Measurements from ENCODE around the gene ADGRL2.

Gene ADGRL2

DNA sequence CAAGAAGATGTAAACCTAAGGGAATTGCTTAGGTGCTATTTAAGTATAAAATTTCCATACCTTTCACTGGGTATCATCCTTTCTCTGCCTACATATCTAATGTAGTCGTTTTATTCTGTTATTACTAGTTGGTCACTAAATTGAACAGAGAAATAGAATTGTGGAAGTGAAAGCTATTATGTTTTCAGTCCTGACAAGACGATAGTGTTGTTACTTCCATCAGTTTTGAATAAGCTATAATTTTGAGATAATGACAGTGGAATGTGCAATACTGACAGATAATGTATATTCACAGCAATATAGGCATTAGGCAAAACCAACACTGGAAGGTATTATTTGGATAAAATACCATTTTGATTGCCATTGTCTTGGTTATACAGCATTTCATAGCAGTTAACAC lies 181.8 kb downstream of the ADGRL2 start:
- TF ChIP-seq, protein P1, sequence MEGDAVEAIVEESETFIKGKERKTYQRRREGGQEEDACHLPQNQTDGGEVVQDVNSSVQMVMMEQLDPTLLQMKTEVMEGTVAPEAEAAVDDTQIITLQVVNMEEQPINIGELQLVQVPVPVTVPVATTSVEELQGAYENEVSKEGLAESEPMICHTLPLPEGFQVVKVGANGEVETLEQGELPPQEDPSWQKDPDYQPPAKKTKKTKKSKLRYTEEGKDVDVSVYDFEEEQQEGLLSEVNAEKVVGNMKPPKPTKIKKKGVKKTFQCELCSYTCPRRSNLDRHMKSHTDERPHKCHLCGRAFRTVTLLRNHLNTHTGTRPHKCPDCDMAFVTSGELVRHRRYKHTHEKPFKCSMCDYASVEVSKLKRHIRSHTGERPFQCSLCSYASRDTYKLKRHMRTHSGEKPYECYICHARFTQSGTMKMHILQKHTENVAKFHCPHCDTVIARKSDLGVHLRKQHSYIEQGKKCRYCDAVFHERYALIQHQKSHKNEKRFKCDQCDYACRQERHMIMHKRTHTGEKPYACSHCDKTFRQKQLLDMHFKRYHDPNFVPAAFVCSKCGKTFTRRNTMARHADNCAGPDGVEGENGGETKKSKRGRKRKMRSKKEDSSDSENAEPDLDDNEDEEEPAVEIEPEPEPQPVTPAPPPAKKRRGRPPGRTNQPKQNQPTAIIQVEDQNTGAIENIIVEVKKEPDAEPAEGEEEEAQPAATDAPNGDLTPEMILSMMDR (IDR thresholded peaks at IDR 0.05; ENCODE audit: extremely low read depth, missing control alignments) = no peak
- no peak for DNase-seq (ENCODE audit: low spot score)

DNA sequence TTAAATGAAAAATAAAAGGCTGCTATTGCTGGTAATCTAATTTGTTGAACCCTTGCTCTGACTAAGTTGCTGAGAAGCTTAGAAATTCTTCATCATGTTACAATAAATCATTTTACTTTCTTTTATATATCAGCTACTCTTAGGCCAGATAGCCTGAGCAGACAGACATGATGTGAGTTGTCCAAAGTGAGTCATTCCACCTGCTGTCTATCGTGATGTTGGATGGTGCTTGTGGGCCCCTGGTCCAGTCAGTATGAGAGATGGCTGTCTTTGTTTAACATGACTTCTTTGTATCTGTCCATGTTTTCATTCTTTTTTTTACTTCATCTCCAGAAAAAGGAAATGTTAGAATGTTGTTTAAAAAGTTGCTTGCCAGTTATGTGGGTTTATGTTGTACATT lies 188.8 kb downstream of the ADGRL2 start:
- DNase-seq (ENCODE audit: low spot score) = no peak
- TF ChIP-seq, protein P1 (IDR thresholded peaks at IDR 0.05; ENCODE audit: extremely low read depth, missing control alignments) = no peak

DNA sequence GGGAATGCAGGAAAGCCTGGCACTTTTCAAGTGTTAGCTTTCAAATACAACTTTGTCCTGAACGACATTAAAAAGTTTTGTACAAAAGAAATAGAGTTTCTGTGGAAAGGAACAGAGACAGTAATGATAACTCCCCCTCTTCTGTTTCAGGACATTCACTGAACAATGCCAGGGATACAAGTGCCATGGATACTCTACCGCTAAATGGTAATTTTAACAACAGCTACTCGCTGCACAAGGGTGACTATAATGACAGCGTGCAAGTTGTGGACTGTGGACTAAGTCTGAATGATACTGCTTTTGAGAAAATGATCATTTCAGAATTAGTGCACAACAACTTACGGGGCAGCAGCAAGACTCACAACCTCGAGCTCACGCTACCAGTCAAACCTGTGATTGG lies 189.5 kb downstream of the ADGRL2 start:
- DNase-seq (ENCODE audit: low spot score) = no peak
- TF ChIP-seq, protein P1 (IDR thresholded peaks at IDR 0.05; ENCODE audit: extremely low read depth, missing control alignments) = no peak

DNA sequence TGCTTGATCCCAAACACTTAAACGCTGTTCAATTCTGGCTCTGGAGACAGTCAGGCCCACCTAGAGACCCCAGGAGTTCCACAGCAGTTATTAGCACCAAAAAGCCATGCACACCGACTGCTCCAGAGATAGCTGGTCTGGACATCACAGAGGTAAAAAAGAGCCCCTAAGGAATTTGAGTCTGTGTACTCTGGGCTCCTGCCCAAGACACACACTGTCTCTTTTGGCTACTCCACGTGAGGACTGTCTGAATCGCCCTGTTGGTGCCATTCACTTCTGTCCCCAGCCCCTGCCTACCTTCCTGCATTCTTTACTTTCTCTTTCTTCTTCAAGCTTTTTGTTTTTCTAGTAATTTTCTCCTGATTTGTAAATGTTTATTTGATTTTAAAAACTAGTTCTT lies 197.4 kb downstream of the ADGRL2 start:
- no peak for DNase-seq (ENCODE audit: low spot score)
- TF ChIP-seq, protein P1 (IDR thresholded peaks at IDR 0.05; ENCODE audit: extremely low read depth, missing control alignments) = no peak

DNA sequence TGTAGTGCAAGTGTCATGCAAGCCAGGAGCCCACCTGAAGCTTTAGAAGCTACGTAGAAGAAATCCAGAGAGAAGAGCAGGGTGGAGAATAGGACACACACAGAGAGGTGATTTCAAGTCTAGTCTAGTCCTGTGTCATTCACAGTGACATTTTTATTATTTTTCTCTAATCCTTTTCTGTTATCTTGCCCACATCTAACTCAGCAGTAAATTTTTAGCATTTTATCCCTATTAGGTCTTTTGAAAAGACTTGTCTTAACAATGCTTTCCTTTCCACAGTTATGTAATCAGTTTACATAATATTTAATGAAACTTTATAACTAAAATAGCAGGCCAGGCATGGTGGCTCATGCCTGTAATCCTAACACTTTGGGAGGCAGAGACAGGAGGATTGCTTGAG lies 198.6 kb downstream of the ADGRL2 start:
- TF ChIP-seq, protein P1 (IDR thresholded peaks at IDR 0.05; ENCODE audit: extremely low read depth, missing control alignments) = no peak
- no peak for DNase-seq (ENCODE audit: low spot score)

DNA sequence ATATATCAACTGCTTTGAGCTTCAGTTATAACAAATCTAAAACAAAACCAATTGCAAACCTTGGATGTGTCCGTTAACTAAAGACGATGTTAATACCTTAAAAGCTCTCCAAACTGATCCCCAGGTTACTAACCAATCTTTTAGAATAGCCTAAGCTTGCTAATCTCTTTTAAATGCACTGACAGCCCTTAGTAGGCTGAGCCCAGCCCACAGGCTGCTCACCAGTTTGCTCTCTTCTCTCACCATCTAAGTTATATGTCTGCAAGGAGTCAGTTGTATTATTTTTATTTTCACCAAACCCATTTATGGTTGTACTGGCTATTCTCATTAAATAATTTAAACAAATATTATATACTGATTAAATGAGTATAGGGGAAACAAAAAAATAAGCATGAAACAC lies 199.5 kb downstream of the ADGRL2 start:
- TF ChIP-seq, protein P1 (IDR thresholded peaks at IDR 0.05; ENCODE audit: extremely low read depth, missing control alignments) = no peak

DNA sequence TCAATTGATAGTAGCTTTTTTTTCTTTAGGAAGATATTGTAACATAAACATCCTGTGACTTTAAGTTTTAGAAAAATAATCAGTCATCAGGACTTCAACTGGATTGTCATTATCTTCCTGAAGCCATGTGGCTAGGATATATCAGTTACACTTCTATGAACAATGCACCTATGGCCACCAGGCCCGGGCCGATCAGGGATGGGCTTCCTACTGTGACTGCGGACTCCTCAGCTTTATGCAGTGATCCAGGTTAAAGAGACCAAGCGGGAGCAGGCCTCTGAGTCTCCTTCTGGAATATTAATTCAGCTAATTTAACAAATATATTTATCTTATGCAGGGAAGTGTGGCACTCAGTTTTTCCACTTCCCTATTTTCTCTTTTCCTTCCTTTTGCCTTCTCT lies 200.6 kb downstream of the ADGRL2 start:
- TF ChIP-seq, protein P1 (IDR thresholded peaks at IDR 0.05; ENCODE audit: extremely low read depth, missing control alignments) = no peak
- DNase-seq (ENCODE audit: low spot score) = no peak

More for the DNA sequence above, 199.5 kb downstream of the ADGRL2 start:
- no peak for DNase-seq (ENCODE audit: low spot score)

Data from GM20000 (cell line).